T-cell (primary cell): ENCODE measurements around the gene RAB40B. TPM values are rescaled to one million over a fixed set of nuclear protein-coding genes. Genes with fewer than 3 reads are reported as not detected.
"Not testable (repeated sequence)": the region's sequence is repeated elsewhere in the genome, so short reads cannot be mapped to it uniquely, and the experiment has no call there.

Experiments
- ATAC-seq, 4 experiments: fragments of 200-7000 bp in 3 of 4; fragments of 150-1000 bp in 1 of 4; cut with Tn5 transposase; replicated peaks in 1 of 4; 1 replicate in 3 of 4; 2 replicates in 1 of 4; pipeline ENCODE4 v1.10.0; 2021; ENCODE audit warnings: moderate library complexity in 3 of 4, mild to moderate bottlenecking in 2 of 4, moderate number of reproducible peaks in 1 of 4
- CTCF ChIA-PET, 2 donors: fragments of 300-600 bp; sonication (Branson Sonifier 250); formaldehyde crosslinking; loops; one replicate each; lab custom pipeline; 2022; ENCODE audit warnings: antibody characterized with exemption in 2 of 2; lab: Charles Lee
- POLR2A ChIA-PET, 2 donors: fragments of 300-600 bp; sonication (Branson Sonifier 250); formaldehyde crosslinking; loops; one replicate each; lab custom pipeline; 2022; ENCODE audit warnings: antibody characterized with exemption in 2 of 2; lab: Charles Lee
- DNase-seq, 35 experiments: peaks; one replicate each; pipeline versions ENCODE4 v3.0.0 to v3.0.0-alpha.2; 2013 to 2023
- H3K27ac ChIP-seq: one replicate; pipeline ENCODE4 v1.5.1; 2013; ENCODE audit warnings: low read length
- H3K27me3 ChIP-seq, 2 experiments: replicated peaks in 1 of 2; 1 replicate in 1 of 2; 2 replicates in 1 of 2; pipeline versions ENCODE4 v1.6.1 to v1.7.0; 2013; ENCODE audit warnings: low read length in 1 of 2, mixed read lengths in 1 of 2; ENCODE audit not compliant: control insufficient read depth in 2 of 2, insufficient read depth in 2 of 2; ENCODE audit errors: extremely low read depth in 1 of 2
- H3K36me3 ChIP-seq, 2 donors: 1 replicate in 1 of 2; 2 replicates in 1 of 2; pipeline versions ENCODE4 v1.6.1 to v1.7.0; 2013; ENCODE audit warnings: low read length in 1 of 2; ENCODE audit not compliant: control insufficient read depth in 2 of 2, insufficient read depth in 1 of 2; ENCODE audit errors: extremely low read depth in 1 of 2
- H3K4me1 ChIP-seq, 2 experiments: 1 replicate in 1 of 2; 2 replicates in 1 of 2; pipeline versions ENCODE4 v1.6.1 to v1.7.0; 2013; ENCODE audit warnings: low read length in 2 of 2, mixed read lengths in 1 of 2; ENCODE audit not compliant: insufficient read depth in 2 of 2, control insufficient read depth in 1 of 2; ENCODE audit errors: extremely low read depth in 1 of 2
- H3K4me3 ChIP-seq, 2 donors: 1 replicate in 1 of 2; 2 replicates in 1 of 2; pipeline versions ENCODE4 v1.5.1 to v1.7.0; 2013; ENCODE audit warnings: mild to moderate bottlenecking in 2 of 2, low read length in 1 of 2, moderate library complexity in 1 of 2; ENCODE audit not compliant: control insufficient read depth in 1 of 2; ENCODE audit errors: extremely low read depth in 1 of 2
- H3K9me3 ChIP-seq: 2 replicates; pipeline ENCODE4 v1.7.0; 2013
- H3K27ac Mint-ChIP-seq, 2 donors: one replicate each; pipeline ENCODE4 v1.8.0; 2020 to 2021; ENCODE audit warnings: mild to moderate bottlenecking in 2 of 2, mixed read lengths in 2 of 2
- H3K27me3 Mint-ChIP-seq, 2 donors: one replicate each; pipeline ENCODE4 v1.8.0; 2021 to 2022; ENCODE audit warnings: mixed read lengths in 2 of 2
- H3K36me3 Mint-ChIP-seq: one replicate; pipeline ENCODE4 v1.8.0; 2021; ENCODE audit warnings: mixed read lengths
- H3K4me1 Mint-ChIP-seq, 3 donors: one replicate each; pipeline ENCODE4 v1.8.0; 2020 to 2022; ENCODE audit warnings: mixed read lengths in 3 of 3, mild to moderate bottlenecking in 1 of 3
- H3K4me3 Mint-ChIP-seq, 3 donors: one replicate each; pipeline ENCODE4 v1.8.0; 2020 to 2022; ENCODE audit warnings: mild to moderate bottlenecking in 3 of 3, mixed read lengths in 3 of 3, moderate library complexity in 3 of 3
- H3K9me3 Mint-ChIP-seq, 3 donors: one replicate each; pipeline ENCODE4 v1.8.0; 2020 to 2022; ENCODE audit warnings: mixed read lengths in 3 of 3
- WGBS: methylation state at CpG from one replicate; pipeline ENCODE4 v1.1.5; 2013; ENCODE audit warnings: missing lambda C conversion rate; ENCODE audit not compliant: insufficient coverage; 5-methylcytosine and 5-hydroxymethylcytosine counted together
- total RNA-seq, 35 experiments: library from RNA in 6 of 35; stranded (reverse) in 6 of 35; fragments of 120-200 nt in 1 of 35; gene quantifications; one replicate each; pipeline versions ENCODE4 v1.2.1 to v1.2.4 and lab custom pipeline; 2013 to 2026

RAB40B gene
- total RNA-seq, 5 donors from 2014 or later (not counting 1 experiment from before 2014, with no cell fraction given): 4.4 to 8.7 (median 7.1) TPM

- H3K27me3 ChIP-seq, H3K9me3 ChIP-seq, H3K36me3 Mint-ChIP-seq, H3K27ac Mint-ChIP-seq, H3K27me3 Mint-ChIP-seq, DNase-seq, POLR2A ChIA-PET, H3K36me3 ChIP-seq, H3K4me1 Mint-ChIP-seq, CTCF ChIA-PET, H3K27ac ChIP-seq, H3K4me3 ChIP-seq, H3K4me3 Mint-ChIP-seq, H3K9me3 Mint-ChIP-seq, ATAC-seq, H3K4me1 ChIP-seq: not testable (repeated sequence)
- WGBS: 95% methylated on average over 4 of the region's 6 CpGs
These were observed 43.9 kb downstream of the RAB40B start for GRCh38 chr17:82654611-82655010.

- no peaks in the 10 kb centered on the region for H3K27me3 ChIP-seq
- Mint-ChIP-seq H3K27ac (no peak overlapping the region), H3K27me3 (no peaks in the 10 kb centered on the region), H3K36me3 (peaks cover 7% of the 10 kb centered on the region), H3K9me3 (no peaks in the 10 kb centered on the region), H3K4me1 (peaks cover 0 to 11% (median 2%) of the 10 kb centered on the region in 3 donors), H3K4me3 (no peak overlapping the region)
- ATAC-seq (no peak), DNase-seq (no peak)
- peaks cover 0 to 5% of the 10 kb centered on the region in 2 experiments for H3K4me1 ChIP-seq
- no peaks in the 10 kb centered on the region for H3K36me3 ChIP-seq
- ChIA-PET POLR2A (no interaction called here), CTCF (interaction anchor here in 1 of 2 donors (0.6 kb wide), 1 partner anchor 439 kb away, joined by 6 read pairs; no protein-coding TSS in a partner anchor)
- no peak overlapping the region for H3K4me3 ChIP-seq
- H3K9me3 ChIP-seq: no peaks in the 10 kb centered on the region
- WGBS: 89% methylated on average over 21 of the region's 30 CpGs
- H3K27ac ChIP-seq: no peak overlapping the region
These were observed 44.6 kb downstream of the RAB40B start for GRCh38 chr17:82653651-82654528.

- CTCF ChIA-PET: no interaction called here
- H3K4me1 Mint-ChIP-seq: peaks cover 15 to 24% (median 19%) of the 10 kb centered on the region in 3 donors
- no peak overlapping the region for H3K4me3 Mint-ChIP-seq
- Histone ChIP-seq H3K36me3 (no peaks in the 10 kb centered on the region), H3K27ac (no peak overlapping the region), H3K4me3 (no peak overlapping the region), H3K9me3 (no peaks in the 10 kb centered on the region), H3K27me3 (no peaks in the 10 kb centered on the region), H3K4me1 (peaks cover 2 to 24% of the 10 kb centered on the region in 2 experiments)
- H3K27me3 Mint-ChIP-seq: no peaks in the 10 kb centered on the region
- DNase-seq (peak in 1 of 35 experiments; percentile 13), ATAC-seq (no peak)
- no peaks in the 10 kb centered on the region for H3K9me3 Mint-ChIP-seq
- 94% methylated on average over 4 of the region's 10 CpGs for WGBS
- POLR2A ChIA-PET: no interaction called here
- peak overlapping the region; percentile 30 to 72 for H3K27ac Mint-ChIP-seq
- no peaks in the 10 kb centered on the region for H3K36me3 Mint-ChIP-seq
These were observed 47.8 kb downstream of the RAB40B start for GRCh38 chr17:82650723-82651122.

- Mint-ChIP-seq H3K9me3 (no peaks in the 10 kb centered on the region), H3K36me3 (no peaks in the 10 kb centered on the region), H3K4me3 (peak overlapping the region in 2 of 3 donors; percentile 62 to 64), H3K4me1 (peaks cover 22 to 34% (median 27%) of the 10 kb centered on the region in 3 donors), H3K27ac (peak overlapping the region; percentile 53 to 79), H3K27me3 (no peaks in the 10 kb centered on the region)
- no peaks in the 10 kb centered on the region for H3K27me3 ChIP-seq
- no peak overlapping the region for H3K4me3 ChIP-seq
- CTCF ChIA-PET: no interaction called here
- POLR2A ChIA-PET: no interaction called here
- 96% methylated on average over 13 of the region's 22 CpGs for WGBS
- H3K36me3 ChIP-seq: peaks cover 0 to under 1% of the 10 kb centered on the region in 2 donors
- H3K9me3 ChIP-seq: no peaks in the 10 kb centered on the region
- peaks cover 2 to 30% of the 10 kb centered on the region in 2 experiments for H3K4me1 ChIP-seq
- DNase-seq (peak in 1 of 35 experiments; percentile 18), ATAC-seq (no peak)
- H3K27ac ChIP-seq: no peak overlapping the region
These were observed 48.8 kb downstream of the RAB40B start for GRCh38 chr17:82649501-82650261.

- Mint-ChIP-seq H3K4me3 (peak overlapping the region; percentile 37 to 84 (median 61)), H3K36me3 (peaks cover 3% of the 10 kb centered on the region), H3K27me3 (no peaks in the 10 kb centered on the region), H3K27ac (peak overlapping the region in 1 of 2 donors; percentile 76), H3K9me3 (no peaks in the 10 kb centered on the region), H3K4me1 (peaks cover 31 to 40% (median 35%) of the 10 kb centered on the region in 3 donors)
- CTCF ChIA-PET: no interaction called here
- ATAC-seq (peak; percentile 5 to 36 (median 24)), DNase-seq (peak in 11 of 35 experiments; percentile 19 to 46 (median 35))
- WGBS: no CpG with 5 or more reads among the region's 37 CpGs
- H3K4me3 ChIP-seq: peak overlapping the region in 1 of 2 donors; percentile 31
- POLR2A ChIA-PET: no interaction called here
- H3K4me1 ChIP-seq: peaks cover 2 to 30% of the 10 kb centered on the region in 2 experiments
- no peak overlapping the region for H3K27ac ChIP-seq
- H3K36me3 ChIP-seq: peaks cover 0 to 9% of the 10 kb centered on the region in 2 donors
- no peaks in the 10 kb centered on the region for H3K9me3 ChIP-seq
- H3K27me3 ChIP-seq: no peaks in the 10 kb centered on the region
These were observed 49.7 kb downstream of the RAB40B start for GRCh38 chr17:82648742-82649331.

- CTCF ChIA-PET: no interaction called here
These were observed 50.3 kb downstream of the RAB40B start, which contains the start of gene WDR45B for GRCh38 chr17:82648165-82648668. WDR45B (minus strand) TSS chr17:82648444; CDS start chr17:82648340, 104 bp downstream.

More at GRCh38 chr17:82648165-82648668, 50.3 kb downstream of the RAB40B start, which contains the start of gene WDR45B:
- Histone ChIP-seq H3K4me3 (peak within 1 kb of the TSS; percentile 69 to 79), H3K27ac (peak within 1 kb of the TSS; percentile 81), H3K36me3 (peaks cover 3 to 15% of the 10 kb centered on the region in 2 donors), H3K9me3 (no peaks in the 10 kb centered on the region), H3K27me3 (no peaks in the 10 kb centered on the region), H3K4me1 (peaks cover 2 to 30% of the 10 kb centered on the region in 2 experiments)
- Mint-ChIP-seq H3K36me3 (peaks cover 5% of the 10 kb centered on the region), H3K4me1 (peaks cover 32 to 40% (median 36%) of the 10 kb centered on the region in 3 donors), H3K27ac (peak within 1 kb of the TSS; percentile 66 to 77), H3K9me3 (no peaks in the 10 kb centered on the region), H3K27me3 (no peaks in the 10 kb centered on the region), H3K4me3 (peak within 1 kb of the TSS; percentile 80 to 84 (median 82))
- POLR2A ChIA-PET: no interaction called here
- under 1% methylated on average over 37 of the region's 67 CpGs for WGBS
- ATAC-seq (peak; percentile 90 to 92 (median 90)), DNase-seq (peak; percentile 74 to 94 (median 85))
